Adrenal gland (tissue), 12 donors: Measurements from ENCODE around the gene ATG9A. TPM values are rescaled to one million over a fixed set of nuclear protein-coding genes. Genes with fewer than 3 reads are reported as not detected.

Experiments
- DNase-seq, 7 donors: peaks; one replicate each; pipeline ENCODE4 v3.0.0-alpha.2; 2019 to 2020
- H3K27ac ChIP-seq, 5 donors: fragments of 200-600 bp; sonication (generic) in 4 of 5; 1 replicate in 3 of 5; 2 replicates in 2 of 5; pipeline versions ENCODE4 v1.5.1 to v1.8.0; 2016 to 2020; ENCODE audit warnings: mild to moderate bottlenecking in 1 of 5
- H3K27me3 ChIP-seq: fragments of 200-600 bp; 2 replicates; pipeline ENCODE4 v1.8.0; 2021
- H3K36me3 ChIP-seq, 2 donors: fragments of 200-600 bp; replicated peaks in 1 of 2; 1 replicate in 1 of 2; 2 replicates in 1 of 2; pipeline versions ENCODE4 v1.5.1 to v1.8.0; 2018 to 2022
- H3K4me1 ChIP-seq, 2 donors: fragments of 200-600 bp; replicated peaks in 1 of 2; 1 replicate in 1 of 2; 2 replicates in 1 of 2; pipeline versions ENCODE4 v1.5.1 to v1.8.0; 2018 to 2021
- H3K4me3 ChIP-seq, 4 donors: fragments of 200-600 bp; sonication (generic) in 3 of 4; one replicate each; pipeline ENCODE4 v1.5.1; 2016 to 2018
- H3K9me3 ChIP-seq, 3 donors: fragments of 200-600 bp; sonication (generic) in 1 of 3; replicated peaks in 1 of 3; 1 replicate in 2 of 3; 2 replicates in 1 of 3; pipeline versions ENCODE4 v1.5.1 to v1.8.0; 2016 to 2021
- POLR2A ChIP-seq, 2 donors: fragments of 450-650 bp; IDR thresholded peaks; one replicate each; pipeline ENCODE4 v1.6.1; 2017; ENCODE audit warnings: antibody characterized with exemption in 2 of 2, mild to moderate bottlenecking in 2 of 2, moderate library complexity in 1 of 2
- WGBS, 4 donors: extraction: QIAGEN DNeasy Blood & Tissue Kit in 2 of 4; methylation state at CpG; one replicate each; pipeline versions ENCODE4 v1.1.5 to v1.1.7; 2013 to 2017; 5-methylcytosine and 5-hydroxymethylcytosine counted together
- intact Hi-C, 2 donors: fragments of 100-400 bp; cut with DNase I; formaldehyde crosslinking; loops; one replicate each; pipeline versions ENCODE4 v1.14.1 to v1.15.0; 2022 to 2023
- polyA plus RNA-seq, 3 donors: library from polyadenylated mRNA; stranded (reverse); fragments of 200-250 nt in 2 of 3; fragments of 350-450 nt in 1 of 3; fragmentation: Illumina TruSeq in 1 of 3; extraction: RNeasy Lipid Tissue Mini Kit (QIAGEN cat#74804) in 1 of 3; gene quantifications; one replicate each; pipeline ENCODE4 v1.2.3, GENCODE V29; 2013 to 2014
- total RNA-seq, 9 donors: library from RNA; depleted of rRNA in 4 of 9; stranded (reverse); fragments of >200 nt in 4 of 9; fragments of 120-200 nt in 1 of 9; fragmentation: NEBNext Ultra II Directional in 1 of 9; extraction: Animal tissue kit (Norgen Biotek cat#: 25700) in 1 of 9; gene quantifications; one replicate each; pipeline versions ENCODE4 v1.1.0 to v1.2.4, GENCODE V29; 2013 to 2023
- TF ChIP-seq, protein P1 (sequence below), 6 experiments: fragments of 450-650 bp in 4 of 6; fragments of 200-600 bp in 2 of 6; sonication (generic) in 1 of 6; IDR thresholded peaks; 1 replicate in 5 of 6; 2 replicates in 1 of 6; pipeline versions ENCODE4 v1.5.1 to v1.8.0; 2016 to 2021; ENCODE audit warnings: antibody characterized with exemption in 6 of 6, mild to moderate bottlenecking in 2 of 6, moderate library complexity in 1 of 6
- donor health status: healthy with polysubstance abuse.
- donor health status: Bipolar disorder and iron deficiency.
- donor health status: DM: yes; HTN: yes; CAD: no.
- donor health status: DM: no; HTN: no; CAD: no.
- donor health status: DM: no; HTN: no; CAD: no.
- donor health status: DM: yes; HTN: yes; CAD: no.

Gene ATG9A
- total and polyA plus RNA-seq, 12 donors: 13.0 to 73.1 (median 51.3) TPM

DNA sequence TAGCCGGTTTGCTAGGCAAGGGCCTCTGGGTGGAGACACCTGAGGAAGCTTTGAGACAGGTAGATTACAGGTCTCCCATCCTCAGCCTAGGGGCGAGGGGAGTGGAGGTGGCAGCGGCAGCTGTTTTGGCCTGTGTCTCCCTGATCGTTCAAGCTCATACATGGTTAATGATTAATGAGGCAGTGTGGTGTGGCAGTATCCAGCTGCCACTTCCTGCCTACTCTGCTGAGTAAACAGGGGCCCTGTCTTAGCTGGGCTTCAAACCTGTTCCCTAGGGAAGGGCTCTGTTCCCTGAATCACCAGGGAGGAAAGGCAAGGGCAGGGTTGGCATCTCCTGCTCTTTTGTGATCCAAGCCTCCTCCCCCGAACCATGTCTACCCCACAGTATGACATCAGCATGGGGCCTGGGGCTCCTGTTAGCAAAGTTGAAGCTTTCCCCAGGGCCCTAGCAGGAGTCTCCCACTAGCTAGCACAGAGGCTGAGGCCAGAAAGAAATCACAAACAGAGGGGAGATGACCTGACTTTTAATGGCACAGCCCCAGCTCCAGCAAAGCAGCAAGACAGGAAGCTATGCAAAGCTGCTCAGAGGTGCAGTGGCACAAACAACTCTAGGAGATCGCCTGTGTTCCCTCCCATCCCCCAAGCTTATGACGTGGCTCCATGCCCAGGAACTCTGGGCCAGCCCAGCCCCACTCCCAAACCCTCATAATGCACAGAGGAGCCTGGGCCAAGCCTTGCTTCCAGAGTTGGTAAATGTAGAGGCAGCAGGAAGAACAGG lies 20.0 kb upstream of the ATG9A start:
- Histone ChIP-seq H3K4me3 (no peak overlapping the region), H3K27me3 (no peaks in the 10 kb centered on the region), H3K4me1 (peaks cover 37 to 54% of the 10 kb centered on the region in 2 donors), H3K36me3 (peaks cover 0 to 17% of the 10 kb centered on the region in 2 donors), H3K27ac (peak overlapping the region; percentile 29 to 90 (median 71)), H3K9me3 (no peaks in the 10 kb centered on the region)
- intact Hi-C loops: loop anchor here (10.0 kb wide), 1 partner anchor 45 kb away; no protein-coding TSS in a partner anchor
- peak; percentile 73 to 90 (median 87) for DNase-seq
- peak; percentile 23 to 65 for TF ChIP-seq POLR2A (IDR thresholded peaks at IDR 0.05)
- TF ChIP-seq, protein P1, sequence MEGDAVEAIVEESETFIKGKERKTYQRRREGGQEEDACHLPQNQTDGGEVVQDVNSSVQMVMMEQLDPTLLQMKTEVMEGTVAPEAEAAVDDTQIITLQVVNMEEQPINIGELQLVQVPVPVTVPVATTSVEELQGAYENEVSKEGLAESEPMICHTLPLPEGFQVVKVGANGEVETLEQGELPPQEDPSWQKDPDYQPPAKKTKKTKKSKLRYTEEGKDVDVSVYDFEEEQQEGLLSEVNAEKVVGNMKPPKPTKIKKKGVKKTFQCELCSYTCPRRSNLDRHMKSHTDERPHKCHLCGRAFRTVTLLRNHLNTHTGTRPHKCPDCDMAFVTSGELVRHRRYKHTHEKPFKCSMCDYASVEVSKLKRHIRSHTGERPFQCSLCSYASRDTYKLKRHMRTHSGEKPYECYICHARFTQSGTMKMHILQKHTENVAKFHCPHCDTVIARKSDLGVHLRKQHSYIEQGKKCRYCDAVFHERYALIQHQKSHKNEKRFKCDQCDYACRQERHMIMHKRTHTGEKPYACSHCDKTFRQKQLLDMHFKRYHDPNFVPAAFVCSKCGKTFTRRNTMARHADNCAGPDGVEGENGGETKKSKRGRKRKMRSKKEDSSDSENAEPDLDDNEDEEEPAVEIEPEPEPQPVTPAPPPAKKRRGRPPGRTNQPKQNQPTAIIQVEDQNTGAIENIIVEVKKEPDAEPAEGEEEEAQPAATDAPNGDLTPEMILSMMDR (IDR thresholded peaks at IDR 0.05): no peak
- 29 to 63% (median 33%) methylated on average over 2 to 7 of the region's 7 CpGs for WGBS, 4 donors

DNA sequence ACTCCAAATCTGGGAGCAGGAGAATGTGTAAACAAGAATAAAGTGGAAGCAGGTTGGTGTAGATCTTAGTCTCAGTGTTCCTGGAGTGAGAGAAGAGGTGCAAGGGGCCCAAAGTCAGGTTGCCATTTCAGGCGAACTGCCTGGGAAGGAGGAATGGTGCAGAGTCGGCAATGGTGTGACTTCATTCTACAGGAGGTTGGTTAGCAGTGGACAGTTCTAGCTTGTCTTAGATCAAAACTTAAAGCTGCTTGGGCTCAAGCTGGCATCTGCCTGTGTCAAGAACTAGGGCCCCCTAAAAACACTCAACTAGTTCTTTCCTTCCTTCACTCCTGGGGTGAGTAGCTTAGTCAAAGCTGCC lies 19.4 kb upstream of the ATG9A start:
- intact Hi-C loops: loop anchor here (10.0 kb wide), 1 partner anchor 46 kb away; no protein-coding TSS in a partner anchor
- TF ChIP-seq, protein P1 (IDR thresholded peaks at IDR 0.05): no peak
- TF ChIP-seq POLR2A (IDR thresholded peaks at IDR 0.05): no peak
- Histone ChIP-seq H3K27ac (peak overlapping the region in 4 of 5 donors; percentile 56 to 90 (median 74)), H3K4me1 (peaks cover 37 to 52% of the 10 kb centered on the region in 2 donors), H3K36me3 (peaks cover 0 to 17% of the 10 kb centered on the region in 2 donors), H3K4me3 (no peak overlapping the region), H3K27me3 (no peaks in the 10 kb centered on the region), H3K9me3 (no peaks in the 10 kb centered on the region)
- DNase-seq: no peak
- WGBS, 4 donors: 71 to 84% (median 78%) methylated on average over 2 of the region's 2 CpGs

DNA sequence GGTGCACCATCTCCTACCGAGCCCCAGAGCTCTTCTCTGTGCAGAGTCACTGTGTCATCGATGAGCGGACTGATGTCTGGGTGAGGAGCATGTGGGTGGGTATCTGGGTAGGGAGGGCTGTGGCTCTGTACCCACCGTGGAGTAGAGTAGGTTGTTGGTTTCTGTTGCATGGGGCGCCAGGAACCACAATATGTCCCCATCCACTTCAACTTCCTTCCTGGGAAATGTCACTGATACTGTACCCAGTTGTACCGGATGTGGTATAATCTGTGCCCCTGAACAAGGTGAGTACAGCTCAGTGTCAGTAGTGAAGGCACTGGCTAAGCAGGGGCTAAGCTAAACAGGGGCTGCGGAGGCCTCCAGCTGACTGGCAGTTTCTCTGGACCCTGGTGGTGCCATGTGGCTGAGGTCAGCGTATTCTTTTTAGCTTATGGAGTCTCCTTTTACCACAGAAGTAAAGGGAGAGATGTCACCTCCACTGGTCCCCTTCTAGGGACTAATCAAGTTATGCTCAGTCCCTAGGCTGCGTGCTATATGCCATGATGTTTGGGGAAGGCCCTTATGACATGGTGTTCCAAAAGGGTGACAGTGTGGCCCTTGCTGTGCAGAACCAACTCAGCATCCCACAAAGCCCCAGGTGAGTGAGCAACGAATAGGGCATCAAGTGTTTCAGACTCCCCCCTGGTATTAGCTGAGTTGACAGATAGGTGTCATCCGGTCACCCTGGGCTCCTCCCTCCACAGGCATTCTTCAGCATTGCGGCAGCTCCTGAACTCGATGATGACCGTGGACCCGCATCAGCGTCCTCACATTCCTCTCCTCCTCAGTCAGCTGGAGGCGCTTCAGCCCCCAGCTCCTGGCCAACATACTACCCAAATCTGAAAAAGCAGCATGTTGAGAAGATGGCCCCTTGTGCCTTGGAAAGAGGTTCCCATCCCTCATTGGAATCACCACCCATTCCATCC lies 18.5 kb upstream of the ATG9A start:
- no peaks in the 10 kb centered on the region for H3K27me3 ChIP-seq

More for the DNA sequence above, 18.5 kb upstream of the ATG9A start:
- peaks cover 0 to 17% of the 10 kb centered on the region in 2 donors for H3K36me3 ChIP-seq
- no peak overlapping the region for H3K4me3 ChIP-seq
- peak overlapping the region in 2 of 5 donors; percentile 76 to 90 for H3K27ac ChIP-seq
- peaks cover 33 to 44% of the 10 kb centered on the region in 2 donors for H3K4me1 ChIP-seq
- H3K9me3 ChIP-seq: no peaks in the 10 kb centered on the region
- 81 to 90% (median 84%) methylated on average over 7 to 17 of the region's 17 CpGs for WGBS, 4 donors
- TF ChIP-seq, protein P1 (IDR thresholded peaks at IDR 0.05): no peak
- TF ChIP-seq POLR2A (IDR thresholded peaks at IDR 0.05): no peak
- intact Hi-C loops: loop anchor here (10.0 kb wide), 1 partner anchor 47 kb away; no protein-coding TSS in a partner anchor
- DNase-seq: no peak
